H9 (cell line): ENCODE data around the gene GPR37L1. TPM values are rescaled to one million over a fixed set of nuclear protein-coding genes. Genes with fewer than 3 reads are reported as not detected.
A peak's percentile ranks its signal among the peaks of the same experiment; 100 is the strongest.

Experiments used
- DNase-seq: peaks from one replicate; pipeline ENCODE4 v3.0.0-alpha.2; 2017
- H2AFZ ChIP-seq: one replicate; pipeline ENCODE4 v1.6.1; 2013; ENCODE audit warnings: mild to moderate bottlenecking, low read length, control low read depth, moderate library complexity
- H2AK5ac ChIP-seq: 2 replicates; pipeline ENCODE4 v1.6.1; 2013; ENCODE audit warnings: low read length, control low read depth, mixed read lengths; ENCODE audit not compliant: insufficient read length
- H2BK120ac ChIP-seq: one replicate; pipeline ENCODE4 v1.6.1; 2013; ENCODE audit warnings: low read depth, mild to moderate bottlenecking, low read length, control low read depth, inconsistent platforms; ENCODE audit not compliant: poor library complexity, severe bottlenecking
- H2BK12ac ChIP-seq: 2 replicates; pipeline ENCODE4 v1.6.1; 2013; ENCODE audit warnings: low read length, control low read depth, mixed read lengths, low read depth; ENCODE audit not compliant: insufficient read length
- H2BK15ac ChIP-seq: 2 replicates; pipeline ENCODE4 v1.6.1; 2013; ENCODE audit warnings: low read depth, low read length, control low read depth
- H2BK20ac ChIP-seq: one replicate; pipeline ENCODE4 v1.6.1; 2013; ENCODE audit warnings: low read depth, mild to moderate bottlenecking, low read length, control low read depth, inconsistent platforms; ENCODE audit not compliant: poor library complexity, severe bottlenecking
- H2BK5ac ChIP-seq: 2 replicates; pipeline ENCODE4 v1.6.1; 2013; ENCODE audit warnings: low read length, control low read depth, mixed read lengths; ENCODE audit not compliant: insufficient read length
- H3K14ac ChIP-seq: 2 replicates; pipeline ENCODE4 v1.6.1; 2013; ENCODE audit warnings: low read length, control low read depth; ENCODE audit not compliant: insufficient read depth
- H3K18ac ChIP-seq: 2 replicates; pipeline ENCODE4 v1.6.1; 2013; ENCODE audit warnings: low read depth, mild to moderate bottlenecking, mixed read lengths, low read length, control low read depth; ENCODE audit not compliant: insufficient read length
- H3K23ac ChIP-seq: 2 replicates; pipeline ENCODE4 v1.6.1; 2013; ENCODE audit warnings: low read length, control low read depth, mixed read lengths, low read depth; ENCODE audit not compliant: insufficient read length
- H3K23me2 ChIP-seq: 2 replicates; pipeline ENCODE4 v1.6.1; 2013; ENCODE audit warnings: low read depth, mild to moderate bottlenecking, mixed read lengths, low read length, control low read depth; ENCODE audit not compliant: insufficient read length, poor library complexity, severe bottlenecking
- H3K27ac ChIP-seq: 2 replicates; pipeline ENCODE4 v1.5.1; 2013; ENCODE audit warnings: low read length, control low read depth, mixed read lengths, low read depth; ENCODE audit not compliant: insufficient read length
- H3K27me3 ChIP-seq: 2 replicates; pipeline ENCODE4 v1.6.1; 2013; ENCODE audit warnings: low read length, control low read depth, inconsistent platforms; ENCODE audit not compliant: insufficient read depth
- H3K4ac ChIP-seq: 2 replicates; pipeline ENCODE4 v1.6.1; 2013; ENCODE audit warnings: low read depth, mild to moderate bottlenecking, control low read depth, inconsistent platforms, low read length, moderate library complexity
- H3K4me1 ChIP-seq: 2 replicates; pipeline ENCODE4 v1.6.1; 2013; ENCODE audit warnings: low read length, control low read depth, inconsistent platforms; ENCODE audit not compliant: insufficient read depth
- H3K4me2 ChIP-seq: 2 replicates; pipeline ENCODE4 v1.6.1; 2013; ENCODE audit warnings: low read length, control low read depth, mixed read lengths; ENCODE audit not compliant: insufficient read length, insufficient read depth
- H3K56ac ChIP-seq: 2 replicates; pipeline ENCODE4 v1.6.1; 2013; ENCODE audit warnings: low read depth, mild to moderate bottlenecking, mixed read lengths, low read length, control low read depth; ENCODE audit not compliant: insufficient read length
- H3K79me1 ChIP-seq: 2 replicates; pipeline ENCODE4 v1.6.1; 2013; ENCODE audit warnings: low read depth, mild to moderate bottlenecking, moderate library complexity, low read length, control low read depth, inconsistent platforms; ENCODE audit not compliant: insufficient read depth, poor library complexity, severe bottlenecking
- H3K79me2 ChIP-seq: 2 replicates; pipeline ENCODE4 v1.6.1; 2013; ENCODE audit warnings: low read length, control low read depth, inconsistent platforms; ENCODE audit not compliant: insufficient read depth
- H3K9ac ChIP-seq: 2 replicates; pipeline ENCODE4 v1.6.1; 2013; ENCODE audit warnings: low read length, control low read depth, mixed read lengths; ENCODE audit not compliant: insufficient read length; ENCODE audit errors: extremely low read depth
- H3K9me3 ChIP-seq: one replicate; pipeline ENCODE4 v1.6.1; 2013; ENCODE audit warnings: low read depth, low read length, inconsistent platforms; ENCODE audit not compliant: control insufficient read depth
- H3T11ph ChIP-seq: one replicate; pipeline ENCODE4 v1.6.1; 2013; ENCODE audit warnings: mild to moderate bottlenecking, low read length, control low read depth, inconsistent platforms
- H4K20me1 ChIP-seq: one replicate; pipeline ENCODE4 v1.6.1; 2013; ENCODE audit not compliant: control insufficient read depth, insufficient read length, insufficient read depth
- H4K5ac ChIP-seq: 2 replicates; pipeline ENCODE4 v1.6.1; 2013; ENCODE audit warnings: low read depth, mild to moderate bottlenecking, mixed read lengths, low read length, control low read depth; ENCODE audit not compliant: insufficient read length
- H4K8ac ChIP-seq: replicated peaks from 2 replicates; pipeline ENCODE4 v1.6.1; 2013; ENCODE audit warnings: low read length, control low read depth, mixed read lengths, low read depth; ENCODE audit not compliant: insufficient read length
- H4K91ac ChIP-seq: 2 replicates; pipeline ENCODE4 v1.6.1; 2013; ENCODE audit warnings: low read depth, mild to moderate bottlenecking, moderate library complexity, mixed read lengths, low read length, control low read depth; ENCODE audit not compliant: insufficient read length
- H3K27ac Mint-ChIP-seq, 3 experiments: 2 replicates in 2 of 3; 3 replicates in 1 of 3; pipeline ENCODE4 v1.8.0; 2020 to 2021; ENCODE audit warnings: mixed read lengths in 3 of 3, mild to moderate bottlenecking in 1 of 3, moderate library complexity in 1 of 3
- H3K27me3 Mint-ChIP-seq: 2 replicates; pipeline ENCODE4 v1.8.0; 2021; ENCODE audit warnings: low read depth, mild to moderate bottlenecking, moderate library complexity, mixed read lengths
- H3K36me3 Mint-ChIP-seq, 3 experiments: 2 replicates in 2 of 3; 3 replicates in 1 of 3; pipeline ENCODE4 v1.8.0; 2020 to 2021; ENCODE audit warnings: low read depth in 3 of 3, mixed read lengths in 3 of 3; ENCODE audit not compliant: insufficient read depth in 1 of 3
- H3K4me1 Mint-ChIP-seq, 2 experiments: 2 replicates each; pipeline ENCODE4 v1.8.0; 2020; ENCODE audit warnings: mixed read lengths in 2 of 2
- H3K4me3 Mint-ChIP-seq, 2 experiments: 2 replicates in 1 of 2; 3 replicates in 1 of 2; pipeline ENCODE4 v1.8.0; 2020 to 2021; ENCODE audit warnings: mild to moderate bottlenecking in 2 of 2, mixed read lengths in 2 of 2, moderate library complexity in 1 of 2
- H3K9me3 Mint-ChIP-seq, 2 experiments: 2 replicates in 1 of 2; 3 replicates in 1 of 2; pipeline ENCODE4 v1.8.0; 2020; ENCODE audit warnings: mild to moderate bottlenecking in 2 of 2, mixed read lengths in 2 of 2, moderate library complexity in 1 of 2
- CTCF ChIP-seq: fragments of 200-600 bp; sonication (generic); conservative IDR thresholded peaks from 3 replicates; pipeline ENCODE4 v1.8.0; 2021; ENCODE audit warnings: antibody characterized with exemption, mild to moderate bottlenecking
- WGBS: extraction: QIAGEN DNeasy Blood & Tissue Kit; methylation state at CpG from one replicate; pipeline ENCODE4 v1.1.7; 2013; ENCODE audit warnings: missing lambda C conversion rate, low lambda C conversion rate, mixed read lengths; ENCODE audit not compliant: insufficient read length; ENCODE audit errors: extremely low coverage; 5-methylcytosine and 5-hydroxymethylcytosine counted together
- total RNA-seq: library from RNA; stranded (reverse); gene quantifications from 2 replicates; pipeline ENCODE4 v1.2.1, GENCODE V29; 2021

GPR37L1 gene
- total RNA-seq, 1 experiment from 2014 or later: 0.11 TPM

- H4K5ac ChIP-seq: no peak overlapping the region
- DNase-seq: no peak
- TF ChIP-seq CTCF: no peak
- H3K79me1 ChIP-seq: no peaks in the 10 kb centered on the region
- Mint-ChIP-seq H3K27ac (peak overlapping the region in 1 of 3 experiments; percentile 64; a peak in 2 of 7 replicates), H3K36me3 (no peaks in the 10 kb centered on the region; a peak in 1 of 7 replicates), H3K9me3 (no peaks in the 10 kb centered on the region), H3K27me3 (no peaks in the 10 kb centered on the region; the same call in 1 of the 2 replicates), H3K4me1 (peaks cover 36 to 75% of the 10 kb centered on the region in 2 experiments), H3K4me3 (no peak overlapping the region)
- no peak overlapping the region for H3T11ph ChIP-seq
- no peaks in the 10 kb centered on the region for H3K23me2 ChIP-seq
- no peak overlapping the region for H3K23ac ChIP-seq
- no peak overlapping the region for H3K4me2 ChIP-seq
- H3K27me3 ChIP-seq: no peaks in the 10 kb centered on the region
- H2AK5ac ChIP-seq: no peak overlapping the region
- no peak overlapping the region for H3K27ac ChIP-seq
- H2BK12ac ChIP-seq: no peak overlapping the region
- WGBS: no CpG with 5 or more reads among the region's 12 CpGs
- no peaks in the 10 kb centered on the region for H4K20me1 ChIP-seq
- H2BK5ac ChIP-seq: no peak overlapping the region
- no peak overlapping the region for H4K91ac ChIP-seq
- H2BK20ac ChIP-seq: no peak overlapping the region
- H3K4me1 ChIP-seq: peaks cover 8% of the 10 kb centered on the region; the same call in 1 of the 2 replicates
- no peak overlapping the region; the same call in 1 of the 2 replicates for H3K14ac ChIP-seq
- H3K56ac ChIP-seq: no peak overlapping the region
- no peak overlapping the region for H4K8ac ChIP-seq
- no peaks in the 10 kb centered on the region for H3K9me3 ChIP-seq
- no peaks in the 10 kb centered on the region for H3K79me2 ChIP-seq
- H2AFZ ChIP-seq: no peak overlapping the region
- H3K9ac ChIP-seq: no peak overlapping the region
- H3K18ac ChIP-seq: no peak overlapping the region
- no peak overlapping the region for H2BK120ac ChIP-seq
- no peak overlapping the region for H3K4ac ChIP-seq
- H2BK15ac ChIP-seq: no peak overlapping the region
Observed at GRCh38 chr1:202163281-202164270, 40.9 kb downstream of the GPR37L1 start.
